ENCODE data around the gene CCDC152. TPM values are rescaled to one million over a fixed set of nuclear protein-coding genes. Genes with fewer than 3 reads are reported as not detected.
"Not testable (repeated sequence)": the region's sequence is repeated elsewhere in the genome, so short reads cannot be mapped to it uniquely, and the experiment has no call there.

Gene CCDC152
- total RNA-seq (1 to 10 TPM; 2.1 to 2.2 TPM), total RNA-seq (5.1 to 8.2 reads per million in 2 donors)

- peaks cover 23% of the 10 kb centered on the region for H3K27me3 Mint-ChIP-seq
- ATAC-seq (peak; percentile 98), DNase-seq (peak in 2 of 3 donors; percentile 17 to 29)
- H3K4me1 Mint-ChIP-seq: peaks cover 15% of the 10 kb centered on the region
- peak within 1 kb of the TSS; percentile 80 for H3K27ac Mint-ChIP-seq
- H3K9me3 ChIP-seq (ENCODE audit: control insufficient read depth, low read length, poor library complexity, severe bottlenecking): no peaks in the 10 kb centered on the region
- H3K4me3 Mint-ChIP-seq: peak within 1 kb of the TSS; percentile 91
- H3K36me3 Mint-ChIP-seq (ENCODE audit: low read depth): peaks cover 4% of the 10 kb centered on the region
Measured at GRCh38 chr5:42756606-42757601, at the start of gene CCDC152. Gene CCDC152 (plus strand): TSS chr5:42756818. CDS start chr5:42759122, 2,304 bp downstream.

- DNase-seq (no peak), ATAC-seq (no peak)
- Mint-ChIP-seq H3K36me3 (ENCODE audit: low read depth) (no peaks in the 10 kb centered on the region), H3K4me1 (peaks cover 14% of the 10 kb centered on the region), H3K27ac (no peak overlapping the region), H3K4me3 (no peak overlapping the region), H3K27me3 (peaks cover 12% of the 10 kb centered on the region)
- H3K9me3 ChIP-seq (ENCODE audit: control insufficient read depth, low read length, poor library complexity, severe bottlenecking): no peaks in the 10 kb centered on the region
Measured at GRCh38 chr5:42715785-42716184, 40.8 kb upstream of the CCDC152 start.

GRCh38 chr5:42718591-42718990 lies 38.0 kb upstream of the CCDC152 start:
- peaks cover 6% of the 10 kb centered on the region for H3K27me3 Mint-ChIP-seq
- DNase-seq: no peak
- peaks cover 14% of the 10 kb centered on the region for H3K4me1 Mint-ChIP-seq
- H3K27ac Mint-ChIP-seq: no peak overlapping the region
- H3K36me3 Mint-ChIP-seq (ENCODE audit: low read depth): no peaks in the 10 kb centered on the region
- peak overlapping the region; percentile 71 for H3K4me3 Mint-ChIP-seq
- no peaks in the 10 kb centered on the region for H3K9me3 ChIP-seq (ENCODE audit: control insufficient read depth, low read length, poor library complexity, severe bottlenecking)
- peak; percentile 86 for ATAC-seq

- Mint-ChIP-seq H3K4me3 (peak overlapping the region; percentile 71), H3K27me3 (peaks cover 8% of the 10 kb centered on the region)
- ATAC-seq: peak; percentile 18
Measured at GRCh38 chr5:42719034-42719433, 37.6 kb upstream of the CCDC152 start.

GRCh38 chr5:42720251-42720650 lies 36.4 kb upstream of the CCDC152 start:
- DNase-seq (no peak), ATAC-seq (peak; percentile 36)
- Mint-ChIP-seq H3K4me1 (peaks cover 14% of the 10 kb centered on the region), H3K27ac (peak overlapping the region; percentile 61), H3K36me3 (ENCODE audit: low read depth) (no peaks in the 10 kb centered on the region), H3K27me3 (peaks cover 9% of the 10 kb centered on the region), H3K4me3 (peak overlapping the region; percentile 50)
- H3K9me3 ChIP-seq (ENCODE audit: control insufficient read depth, low read length, poor library complexity, severe bottlenecking): no peaks in the 10 kb centered on the region

More at GRCh38 chr5:42719034-42719433, 37.6 kb upstream of the CCDC152 start:
- no peak overlapping the region for H3K27ac Mint-ChIP-seq
- H3K36me3 Mint-ChIP-seq (ENCODE audit: low read depth): no peaks in the 10 kb centered on the region
- H3K4me1 Mint-ChIP-seq: peaks cover 14% of the 10 kb centered on the region
- no peak for DNase-seq
- no peaks in the 10 kb centered on the region for H3K9me3 ChIP-seq (ENCODE audit: control insufficient read depth, low read length, poor library complexity, severe bottlenecking)

- H3K4me1 Mint-ChIP-seq: peaks cover 14% of the 10 kb centered on the region
Measured at GRCh38 chr5:42721484-42721883, 35.1 kb upstream of the CCDC152 start.

GRCh38 chr5:42734531-42735058 lies 22.0 kb upstream of the CCDC152 start:
- H3K9me3 ChIP-seq (ENCODE audit: control insufficient read depth, low read length, poor library complexity, severe bottlenecking); ATAC-seq; DNase-seq; H3K4me1 Mint-ChIP-seq; H3K27ac Mint-ChIP-seq; H3K27me3 Mint-ChIP-seq; H3K36me3 Mint-ChIP-seq (ENCODE audit: low read depth); H3K4me3 Mint-ChIP-seq: not testable (repeated sequence)

More at GRCh38 chr5:42721484-42721883, 35.1 kb upstream of the CCDC152 start:
- Mint-ChIP-seq H3K36me3 (ENCODE audit: low read depth) (no peaks in the 10 kb centered on the region), H3K4me3 (no peak overlapping the region), H3K27ac (no peak overlapping the region), H3K27me3 (peaks cover 22% of the 10 kb centered on the region)
- DNase-seq (no peak), ATAC-seq (no peak)
- H3K9me3 ChIP-seq (ENCODE audit: control insufficient read depth, low read length, poor library complexity, severe bottlenecking): no peaks in the 10 kb centered on the region

GRCh38 chr5:42740920-42741319 lies 15.7 kb upstream of the CCDC152 start:
- Mint-ChIP-seq H3K36me3 (ENCODE audit: low read depth) (no peaks in the 10 kb centered on the region), H3K4me3 (no peak overlapping the region), H3K27ac (no peak overlapping the region), H3K4me1 (no peaks in the 10 kb centered on the region), H3K27me3 (no peaks in the 10 kb centered on the region)
- DNase-seq (no peak), ATAC-seq (no peak)
- H3K9me3 ChIP-seq (ENCODE audit: control insufficient read depth, low read length, poor library complexity, severe bottlenecking): no peaks in the 10 kb centered on the region

GRCh38 chr5:42745426-42745825 lies 11.2 kb upstream of the CCDC152 start:
- DNase-seq: no peak
- Mint-ChIP-seq H3K4me3 (no peak overlapping the region), H3K4me1 (peaks cover 17% of the 10 kb centered on the region), H3K27me3 (no peaks in the 10 kb centered on the region), H3K36me3 (ENCODE audit: low read depth) (peaks cover 2% of the 10 kb centered on the region), H3K27ac (no peak overlapping the region)
- no peak for ATAC-seq
- no peaks in the 10 kb centered on the region for H3K9me3 ChIP-seq (ENCODE audit: control insufficient read depth, low read length, poor library complexity, severe bottlenecking)

- H3K36me3 Mint-ChIP-seq (ENCODE audit: low read depth): peaks cover 2% of the 10 kb centered on the region
- H3K4me1 Mint-ChIP-seq: peaks cover 17% of the 10 kb centered on the region
- H3K9me3 ChIP-seq (ENCODE audit: control insufficient read depth, low read length, poor library complexity, severe bottlenecking): no peaks in the 10 kb centered on the region
- H3K4me3 Mint-ChIP-seq: no peak overlapping the region
- no peak overlapping the region for H3K27ac Mint-ChIP-seq
- DNase-seq (no peak), ATAC-seq (no peak)
- no peaks in the 10 kb centered on the region for H3K27me3 Mint-ChIP-seq
Measured at GRCh38 chr5:42745856-42746255, 10.8 kb upstream of the CCDC152 start.

GRCh38 chr5:42749020-42749419 lies 7.6 kb upstream of the CCDC152 start:
- Mint-ChIP-seq H3K27me3 (no peaks in the 10 kb centered on the region), H3K36me3 (ENCODE audit: low read depth) (peaks cover 2% of the 10 kb centered on the region), H3K4me1 (peaks cover 17% of the 10 kb centered on the region), H3K27ac (peak overlapping the region; percentile 19), H3K4me3 (no peak overlapping the region)
- DNase-seq: no peak
- H3K9me3 ChIP-seq (ENCODE audit: control insufficient read depth, low read length, poor library complexity, severe bottlenecking): no peaks in the 10 kb centered on the region
- peak; percentile 66 for ATAC-seq

GRCh38 chr5:42750507-42750906 lies 6.1 kb upstream of the CCDC152 start:
- no peak for ATAC-seq
- H3K27ac Mint-ChIP-seq: no peak overlapping the region
- no peaks in the 10 kb centered on the region for H3K9me3 ChIP-seq (ENCODE audit: control insufficient read depth, low read length, poor library complexity, severe bottlenecking)

GRCh38 chr5:42751044-42751443 lies 5.6 kb upstream of the CCDC152 start:
- Mint-ChIP-seq H3K27me3 (no peaks in the 10 kb centered on the region), H3K4me1 (peaks cover 16% of the 10 kb centered on the region), H3K27ac (no peak overlapping the region), H3K4me3 (no peak overlapping the region), H3K36me3 (ENCODE audit: low read depth) (peaks cover 2% of the 10 kb centered on the region)
- no peaks in the 10 kb centered on the region for H3K9me3 ChIP-seq (ENCODE audit: control insufficient read depth, low read length, poor library complexity, severe bottlenecking)
- ATAC-seq: no peak
- DNase-seq: no peak

More at GRCh38 chr5:42750507-42750906, 6.1 kb upstream of the CCDC152 start:
- DNase-seq: no peak
- Mint-ChIP-seq H3K4me3 (no peak overlapping the region), H3K36me3 (ENCODE audit: low read depth) (peaks cover 2% of the 10 kb centered on the region), H3K27me3 (no peaks in the 10 kb centered on the region), H3K4me1 (peaks cover 17% of the 10 kb centered on the region)
